Nephron progenitor cell (in vitro differentiated cells): ENCODE results near the gene ZBED1.

ENCODE experiments used
- DNase-seq: peaks from one replicate; pipeline ENCODE4 v3.0.0; 2021
- H3K27ac Mint-ChIP-seq: 2 replicates; pipeline ENCODE4 v1.8.0; 2021; ENCODE audit warnings: mild to moderate bottlenecking, moderate library complexity, mixed read lengths
- H3K27me3 Mint-ChIP-seq: 2 replicates; pipeline ENCODE4 v1.8.0; 2021; ENCODE audit warnings: mild to moderate bottlenecking, low read depth, mixed read lengths; ENCODE audit not compliant: poor library complexity
- H3K36me3 Mint-ChIP-seq: 2 replicates; pipeline ENCODE4 v1.8.0; 2021; ENCODE audit warnings: low read depth, mixed read lengths
- H3K4me1 Mint-ChIP-seq: 2 replicates; pipeline ENCODE4 v1.8.0; 2021; ENCODE audit warnings: mixed read lengths
- H3K4me3 Mint-ChIP-seq: 2 replicates; pipeline ENCODE4 v1.8.0; 2021; ENCODE audit warnings: mild to moderate bottlenecking, moderate library complexity, mixed read lengths
- H3K9me3 Mint-ChIP-seq: 2 replicates; pipeline ENCODE4 v1.8.0; 2021; ENCODE audit warnings: mild to moderate bottlenecking, moderate library complexity, mixed read lengths
- CTCF ChIP-seq: fragments of 200-600 bp; sonication (generic); IDR thresholded peaks from 2 replicates; pipeline ENCODE4 v1.5.0; 2021; ENCODE audit warnings: antibody characterized with exemption

The ZBED1 gene

GRCh38 chrX:2502668-2503519, 2.1 kb upstream of the ZBED1 start:
- Mint-ChIP-seq H3K36me3 (peaks cover 4% of the 10 kb centered on the region), H3K27ac (peak overlapping the region; percentile 25), H3K4me1 (peaks cover 31% of the 10 kb centered on the region), H3K27me3 (no peaks in the 10 kb centered on the region), H3K4me3 (no peak overlapping the region), H3K9me3 (no peaks in the 10 kb centered on the region)
- TF ChIP-seq CTCF: no peak
- DNase-seq: peak; percentile 12

GRCh38 chrX:2502120-2502667, 1.4 kb upstream of the ZBED1 start:
- Mint-ChIP-seq H3K4me1 (peaks cover 36% of the 10 kb centered on the region), H3K36me3 (peaks cover 8% of the 10 kb centered on the region), H3K4me3 (peak overlapping the region; percentile 69), H3K9me3 (no peaks in the 10 kb centered on the region), H3K27ac (no peak overlapping the region), H3K27me3 (no peaks in the 10 kb centered on the region)
- DNase-seq: no peak
- no peak for TF ChIP-seq CTCF

- Mint-ChIP-seq H3K9me3 (no peaks in the 10 kb centered on the region), H3K27me3 (no peaks in the 10 kb centered on the region), H3K36me3 (peaks cover 8% of the 10 kb centered on the region)
Measured at GRCh38 chrX:2501559-2502102, 855 bp upstream of the ZBED1 start.

GRCh38 chrX:2500091-2500802, 529 bp downstream of the ZBED1 start:
- Mint-ChIP-seq H3K27ac (peak overlapping the region; percentile 96), H3K36me3 (peaks cover 14% of the 10 kb centered on the region), H3K9me3 (no peaks in the 10 kb centered on the region), H3K27me3 (no peaks in the 10 kb centered on the region), H3K4me1 (peaks cover 42% of the 10 kb centered on the region), H3K4me3 (peak overlapping the region; percentile 87)
- no peak for TF ChIP-seq CTCF
- peak; percentile 86 for DNase-seq

More at GRCh38 chrX:2501559-2502102, 855 bp upstream of the ZBED1 start:
- no peak overlapping the region for H3K27ac Mint-ChIP-seq
- H3K4me1 Mint-ChIP-seq: peaks cover 36% of the 10 kb centered on the region
- TF ChIP-seq CTCF: no peak
- H3K4me3 Mint-ChIP-seq: peak overlapping the region; percentile 69
- no peak for DNase-seq

GRCh38 chrX:2499507-2499906, 1.3 kb downstream of the ZBED1 start:
- Mint-ChIP-seq H3K27me3 (no peaks in the 10 kb centered on the region), H3K4me3 (peak overlapping the region; percentile 87), H3K9me3 (no peaks in the 10 kb centered on the region), H3K27ac (peak overlapping the region; percentile 96), H3K36me3 (peaks cover 14% of the 10 kb centered on the region), H3K4me1 (peaks cover 42% of the 10 kb centered on the region)
- TF ChIP-seq CTCF: no peak
- no peak for DNase-seq
